GM19351 (cell line): ENCODE data around the gene FAM171A1.

Experiments used
- ATAC-seq: cut with Tn5 transposase; IDR thresholded peaks from one replicate; pipeline ENCODE4 v1.9.1; 2021; ENCODE audit warnings: mild to moderate bottlenecking, moderate library complexity; ENCODE audit not compliant: unreplicated experiment

FAM171A1 gene

DNA sequence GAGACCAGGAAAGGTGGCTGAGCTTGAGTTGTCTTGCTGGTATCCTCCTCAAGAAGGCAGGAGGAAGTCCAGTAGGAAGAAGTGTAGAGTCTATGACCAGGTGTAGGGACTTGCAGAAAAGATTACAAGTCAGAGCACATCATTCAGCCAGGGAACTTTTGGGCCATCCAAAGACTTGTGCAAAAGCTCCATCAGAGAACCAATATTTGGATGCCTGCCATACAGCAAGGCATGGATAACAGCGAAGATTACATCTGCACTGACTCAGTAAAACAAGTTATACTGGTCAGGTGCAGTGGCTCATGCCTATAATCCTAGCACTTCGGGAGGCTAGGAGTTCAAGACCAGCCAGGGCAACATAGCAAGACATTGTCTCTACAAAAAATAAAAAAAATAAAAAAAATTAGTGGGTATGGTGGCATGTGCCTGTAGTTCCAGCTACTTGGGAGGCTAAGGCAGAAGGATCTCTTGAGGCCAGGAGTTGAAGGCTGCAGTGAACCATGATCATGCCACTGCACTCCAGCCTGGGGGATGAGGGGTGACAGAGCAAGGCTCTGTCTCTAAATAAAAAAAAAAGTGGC, 189.4 kb downstream of the FAM171A1 start:
- no peak for ATAC-seq

GRCh38 chr10:15180736-15181135, 190.4 kb downstream of the FAM171A1 start:
- no peak for ATAC-seq

DNA sequence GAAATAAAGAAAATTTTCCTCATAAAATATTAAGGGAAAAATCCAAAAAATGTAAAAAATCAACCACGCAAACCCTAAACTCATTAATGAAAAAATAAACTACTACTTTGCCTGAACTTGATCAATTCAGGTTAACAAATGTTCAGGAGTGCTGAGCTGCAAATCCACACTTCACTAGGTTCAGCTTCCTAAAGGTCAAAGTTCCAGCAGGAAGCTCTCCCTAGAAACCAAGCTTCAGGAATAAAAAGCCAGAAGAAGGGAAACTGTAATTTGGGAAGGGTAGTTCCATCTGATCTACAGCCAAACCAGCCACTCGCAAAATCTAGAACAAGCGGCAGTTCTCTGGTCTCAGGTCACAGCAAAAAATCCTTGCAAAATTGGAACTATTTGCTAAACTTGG, 194.8 kb downstream of the FAM171A1 start:
- ATAC-seq = no peak

DNA sequence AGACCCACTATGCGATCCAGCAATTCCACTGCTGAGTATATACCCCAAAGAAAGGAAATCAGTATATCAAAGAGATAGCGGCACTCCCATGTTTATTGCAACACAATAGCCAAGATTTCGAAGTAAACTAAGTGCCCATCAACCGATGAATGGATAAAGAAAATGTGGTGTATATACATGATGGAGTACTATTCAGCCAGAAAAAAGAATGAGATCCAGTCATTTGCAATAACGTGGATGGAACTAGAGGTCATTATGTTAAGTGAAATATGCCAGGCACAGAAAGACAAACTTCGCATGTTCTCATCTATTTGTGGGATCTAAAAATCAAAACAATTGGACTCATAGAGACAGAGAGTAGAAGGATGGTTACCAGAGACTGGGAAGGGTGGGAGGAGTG, 195.5 kb downstream of the FAM171A1 start:
- ATAC-seq = no peak

GRCh38 chr10:15172306-15172840, 198.7 kb downstream of the FAM171A1 start:
- no peak for ATAC-seq

DNA sequence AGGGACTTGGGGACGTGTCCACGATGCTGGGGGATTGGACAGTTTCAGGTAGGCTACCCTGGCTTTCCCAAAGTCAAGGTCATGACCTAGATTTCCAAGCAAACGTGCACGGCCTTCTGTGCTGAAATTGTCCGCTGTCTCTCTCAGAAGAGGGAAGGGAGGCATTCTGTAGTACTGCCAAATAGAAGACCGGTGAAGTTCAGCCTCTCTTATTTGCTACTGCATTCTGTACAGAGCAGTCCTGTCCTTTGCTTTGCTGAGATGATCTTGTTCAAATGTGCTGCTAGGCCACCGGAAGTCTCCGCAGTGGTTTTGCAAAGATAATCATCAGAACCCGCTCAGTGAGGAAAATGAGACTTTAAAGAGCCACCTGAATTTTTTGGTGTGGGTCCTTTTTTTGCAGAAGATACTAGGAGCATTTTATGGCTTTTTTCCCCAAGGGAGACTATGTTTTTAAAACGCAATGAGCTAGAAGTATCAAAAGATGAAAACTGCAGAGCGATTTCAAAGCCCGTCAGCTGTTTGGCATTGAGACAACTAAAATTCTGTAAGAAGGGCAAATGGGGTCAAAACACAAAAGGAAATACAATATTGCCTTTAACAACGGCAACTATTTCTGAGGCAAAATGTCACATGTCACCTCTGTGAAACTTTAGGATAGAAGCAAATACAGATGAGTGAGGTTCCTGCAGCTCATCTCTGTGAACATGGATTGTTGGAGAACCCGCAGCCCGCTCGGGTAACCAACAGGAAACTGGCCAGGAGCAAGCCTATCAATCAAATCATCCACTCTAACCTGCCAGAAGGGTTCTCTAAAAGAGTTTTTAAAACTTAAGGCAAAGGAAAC, 201.3 kb downstream of the FAM171A1 start:
- ATAC-seq = no peak

GRCh38 chr10:15168786-15169554, 202.1 kb downstream of the FAM171A1 start:
- ATAC-seq = peak; percentile 50

- peak; percentile 86 for ATAC-seq
These were observed 202.8 kb downstream of the FAM171A1 start, which contains the start of gene NMT2 for GRCh38 chr10:15168291-15168785. NMT2 (minus strand) TSS chr10:15168693; CDS start chr10:15168612, 81 bp downstream.

DNA sequence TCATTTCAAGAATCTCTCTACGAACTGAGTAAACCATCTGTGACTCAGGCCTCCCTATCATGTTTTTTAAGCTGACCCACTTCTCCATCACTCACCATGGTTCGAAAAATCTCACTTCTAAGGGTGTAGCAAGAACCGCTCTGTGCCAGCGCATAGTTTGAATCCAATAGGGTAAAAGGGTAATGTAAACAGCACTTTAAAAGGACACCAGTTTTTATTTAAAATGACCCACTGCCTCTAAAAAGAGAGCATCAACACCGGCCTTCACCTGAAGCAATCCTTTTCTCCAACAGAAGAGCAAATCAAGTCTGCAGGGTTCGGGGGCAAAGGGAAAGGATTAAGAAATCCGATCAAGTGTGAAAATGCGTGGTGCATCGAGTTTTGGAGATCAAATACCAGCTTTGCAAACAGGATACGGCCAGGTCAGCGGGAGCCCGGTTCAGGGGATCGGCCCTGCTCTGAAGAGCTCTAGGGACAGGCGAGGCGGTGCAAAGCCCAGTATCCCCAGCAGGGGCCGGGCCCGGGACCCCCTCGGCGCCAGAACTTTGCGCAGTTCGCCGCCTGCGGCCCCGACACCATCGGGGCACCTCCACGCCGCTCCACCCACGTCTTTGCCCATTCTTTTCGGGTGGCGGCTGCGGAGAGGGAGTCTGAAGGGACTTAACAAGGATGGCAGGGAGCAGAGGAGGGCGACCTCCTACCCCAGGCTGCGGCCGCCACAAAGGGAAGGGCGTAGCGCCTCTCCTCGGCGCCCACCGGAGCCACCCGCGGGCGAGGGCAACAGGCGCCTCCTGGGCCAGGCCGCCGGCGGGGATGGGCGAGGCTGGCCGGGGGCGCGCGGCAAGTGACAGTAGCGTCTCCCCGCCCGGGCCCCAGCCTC, 203.4 kb downstream of the FAM171A1 start:
- ATAC-seq = peak; percentile 46

DNA sequence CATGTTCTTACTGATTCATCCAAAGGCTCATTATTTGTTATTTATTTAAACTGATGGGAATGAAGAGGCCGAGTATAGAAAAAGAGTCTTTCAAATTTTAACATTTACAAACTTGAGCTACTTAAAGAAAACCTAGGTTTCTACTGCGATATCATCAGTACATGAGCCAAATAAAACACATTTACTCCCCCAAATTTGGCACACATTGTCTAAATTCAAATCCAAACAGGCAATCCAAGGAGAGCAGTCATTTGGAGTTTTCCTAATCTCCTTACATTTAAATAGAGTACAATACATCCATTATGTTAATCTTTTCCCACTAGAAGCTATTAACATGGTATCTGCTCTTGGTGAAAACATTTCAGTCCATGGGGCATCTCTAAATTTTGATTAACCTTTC, 204.8 kb downstream of the FAM171A1 start:
- ATAC-seq = no peak

- ATAC-seq = no peak
These were observed 207.7 kb downstream of the FAM171A1 start for GRCh38 chr10:15163253-15163828.
